Measurements from ENCODE around the gene KRT20.
"Not testable (repeated sequence)": the region's sequence is repeated elsewhere in the genome, so short reads cannot be mapped to it uniquely, and the experiment has no call there.

KRT20 gene

GRCh38 chr17:40896916-40897455 lies 11.9 kb upstream of the KRT20 start:
- no peak for DNase-seq

GRCh38 chr17:40895106-40895730 lies 10.2 kb upstream of the KRT20 start:
- no peak for DNase-seq

- no peak for DNase-seq
Measured at GRCh38 chr17:40888196-40888720, 3.2 kb upstream of the KRT20 start.

- DNase-seq: peak; percentile 37
Measured at GRCh38 chr17:40886090-40886489, 1.0 kb upstream of the KRT20 start.

- DNase-seq: no peak
Measured at GRCh38 chr17:40883626-40884334, 1.3 kb downstream of the KRT20 start.

- no peak for DNase-seq
Measured at GRCh38 chr17:40883031-40883430, 2.0 kb downstream of the KRT20 start.

GRCh38 chr17:40879026-40879425 lies 6.0 kb downstream of the KRT20 start:
- DNase-seq: no peak

GRCh38 chr17:40878044-40878443 lies 7.0 kb downstream of the KRT20 start:
- DNase-seq: no peak

GRCh38 chr17:40873801-40874200 lies 11.2 kb downstream of the KRT20 start:
- DNase-seq: peak; percentile 19

- no peak for DNase-seq
Measured at GRCh38 chr17:40873255-40873654, 11.8 kb downstream of the KRT20 start.

- DNase-seq: no peak
Measured at GRCh38 chr17:40872416-40872815, 12.6 kb downstream of the KRT20 start.

GRCh38 chr17:40871316-40871715 lies 13.7 kb downstream of the KRT20 start:
- no peak for DNase-seq

- DNase-seq: no peak
Measured at GRCh38 chr17:40870136-40870535, 14.9 kb downstream of the KRT20 start.

GRCh38 chr17:40866838-40867237 lies 18.2 kb downstream of the KRT20 start, which contains the start of gene KRT12:
KRT12 (minus strand) TSS chr17:40867223; CDS start chr17:40867186, 37 bp downstream.
- no peak for DNase-seq

- DNase-seq: no peak
Measured at GRCh38 chr17:40864661-40865390, 20.2 kb downstream of the KRT20 start.

- DNase-seq: no peak
Measured at GRCh38 chr17:40862985-40863733, 21.9 kb downstream of the KRT20 start.

- DNase-seq: no peak
Measured at GRCh38 chr17:40859536-40859935, 25.5 kb downstream of the KRT20 start.

GRCh38 chr17:40858667-40859066 lies 26.4 kb downstream of the KRT20 start:
- DNase-seq: not testable (repeated sequence)

GRCh38 chr17:40857535-40857934 lies 27.5 kb downstream of the KRT20 start:
- peak; percentile 77 for DNase-seq

GRCh38 chr17:40854175-40854814 lies 30.7 kb downstream of the KRT20 start:
- peak; percentile 87 for DNase-seq

- no peak for DNase-seq
Measured at GRCh38 chr17:40852364-40852763, 32.7 kb downstream of the KRT20 start.

Data from fibroblast of skin of back (primary cell).